Endothelial cell of umbilical vein (primary cell): Measurements from ENCODE around the gene COTL1. TPM values are rescaled to one million over a fixed set of nuclear protein-coding genes. Genes with fewer than 3 reads are reported as not detected.

Source experiments
- BruUV-seq: library from RNA; stranded (reverse); fragments of 400-500 nt; replicated peaks from 2 replicates; lab custom pipeline; 2021; lab: Mats Ljungman, UMichigan
- CTCF ChIA-PET: fragments of 300-600, 350-600 bp; sonication (Branson Sonifier 250); formaldehyde crosslinking; loops from one replicate; lab custom pipeline; 2021; ENCODE audit warnings: antibody characterized with exemption, inconsistent platforms; lab: Charles Lee
- POLR2A ChIA-PET: fragments of 300-600, 350-600 bp; sonication (Branson Sonifier 250); formaldehyde crosslinking; loops from one replicate; lab custom pipeline; 2021; ENCODE audit warnings: antibody characterized with exemption, inconsistent platforms; lab: Charles Lee
- DNase-seq: peaks from one replicate; pipeline ENCODE4 v3.0.0-alpha.2; 2011; ENCODE audit warnings: low read depth, low spot score
- FAIRE-seq: peaks from 2 replicates; lab custom pipeline; 2011; peaks lifted over from hg19 to GRCh38; lab: Jason Lieb, UNC
- H2AFZ ChIP-seq: 2 replicates; pipeline ENCODE4 v1.6.0; 2012; ENCODE audit warnings: low read depth, low read length, control low read depth, inconsistent platforms
- H3K27ac ChIP-seq: 2 replicates; pipeline ENCODE4 v1.5.1; 2011; ENCODE audit warnings: low read depth, mild to moderate bottlenecking, control low read depth, low read length, moderate library complexity; ENCODE audit not compliant: insufficient read depth
- H3K27me3 ChIP-seq, 2 experiments: 2 replicates each; pipeline versions ENCODE4 v1.6.0 to v1.6.1; 2011; ENCODE audit warnings: low read length in 2 of 2, mixed read lengths in 1 of 2; ENCODE audit not compliant: control insufficient read depth in 2 of 2, insufficient read depth in 2 of 2
- H3K36me3 ChIP-seq, 2 experiments: 2 replicates in 1 of 2; 3 replicates in 1 of 2; pipeline ENCODE4 v1.5.1; 2011; ENCODE audit warnings: low read length in 2 of 2, mild to moderate bottlenecking in 1 of 2, moderate library complexity in 1 of 2; ENCODE audit not compliant: control insufficient read depth in 2 of 2, insufficient read depth in 2 of 2; ENCODE audit errors: extremely low read depth in 1 of 2
- H3K4me1 ChIP-seq: 3 replicates; pipeline ENCODE4 v1.5.1; 2011; ENCODE audit warnings: mild to moderate bottlenecking, low read length; ENCODE audit not compliant: control insufficient read depth, insufficient read depth; ENCODE audit errors: extremely low read depth
- H3K4me2 ChIP-seq: 2 replicates; pipeline ENCODE4 v1.6.1; 2011; ENCODE audit warnings: low read length, control low read depth, mixed read lengths; ENCODE audit not compliant: insufficient read depth
- H3K4me3 ChIP-seq, 3 experiments: fragments of 200-600 bp in 1 of 3; sonication (generic), shearing (Covaris generic) in 1 of 3; replicated peaks in 1 of 3; 2 replicates each; pipeline ENCODE4 v1.5.1; 2011 to 2016; ENCODE audit warnings: control low read depth in 3 of 3, low read length in 3 of 3, mild to moderate bottlenecking in 2 of 3, inconsistent platforms in 1 of 3, low read depth in 1 of 3, moderate library complexity in 1 of 3; ENCODE audit not compliant: insufficient read depth in 1 of 3
- H3K79me2 ChIP-seq: 2 replicates; pipeline ENCODE4 v1.6.0; 2012; ENCODE audit warnings: low read length, inconsistent platforms; ENCODE audit not compliant: control insufficient read depth, insufficient read depth
- H3K9ac ChIP-seq: replicated peaks from 2 replicates; pipeline ENCODE3; 2011; ENCODE audit warnings: low read length, control low read depth; ENCODE audit not compliant: insufficient read depth; ENCODE audit errors: extremely low read depth
- H3K9me1 ChIP-seq: replicated peaks from 3 replicates; pipeline ENCODE4 v1.6.0; 2011; ENCODE audit warnings: mild to moderate bottlenecking, low read length; ENCODE audit not compliant: control insufficient read depth, insufficient read depth; ENCODE audit errors: extremely low read depth
- H3K9me3 ChIP-seq: replicated peaks from 2 replicates; pipeline ENCODE4 v1.5.1; 2012; ENCODE audit warnings: low read length, inconsistent platforms; ENCODE audit not compliant: control insufficient read depth, insufficient read depth
- H4K20me1 ChIP-seq: replicated peaks from 2 replicates; pipeline ENCODE3; 2011; ENCODE audit warnings: mild to moderate bottlenecking, low read length; ENCODE audit not compliant: control insufficient read depth, insufficient read depth; ENCODE audit errors: extremely low read depth
- EZH2 ChIP-seq: IDR thresholded peaks from 2 replicates; pipeline ENCODE4 v1.6.1; 2012; ENCODE audit warnings: borderline replicate concordance, low read depth, mild to moderate bottlenecking, moderate library complexity, low read length, inconsistent platforms; ENCODE audit not compliant: severe bottlenecking
- FOS ChIP-seq: IDR thresholded peaks from 2 replicates; pipeline ENCODE4 v1.6.1; 2011; ENCODE audit warnings: mild to moderate bottlenecking, low read length, moderate library complexity, borderline replicate concordance; ENCODE audit not compliant: insufficient read depth
- JUN ChIP-seq: IDR thresholded peaks from 2 replicates; pipeline ENCODE4 v1.6.1; 2011; ENCODE audit warnings: borderline replicate concordance, low read depth; ENCODE audit not compliant: insufficient read length, insufficient read depth
- MYC ChIP-seq: IDR thresholded peaks from one replicate; pipeline ENCODE4 v1.6.1; 2011; ENCODE audit warnings: mild to moderate bottlenecking, low read depth, low read length
- POLR2A ChIP-seq: IDR thresholded peaks from 2 replicates; pipeline ENCODE4 v1.6.1; 2012; ENCODE audit warnings: low read depth, mild to moderate bottlenecking, control low read depth, low read length
- dilution Hi-C: fragments of 300-500 bp; cut with MboI; formaldehyde crosslinking; loops from one replicate; pipeline ENCODE4 v1.15.0; 2019; ENCODE audit warnings: low sequenced_read_pairs; ENCODE audit not compliant: extremely low pct_ligation_motif_present
- intact Hi-C: fragments of 100-400 bp; cut with micrococcal nuclease; formaldehyde crosslinking; loops from one replicate; pipeline ENCODE4 v1.10.0; 2022
- polyA plus RNA-seq, 4 experiments: library from polyadenylated mRNA; depleted of rRNA in 3 of 4; stranded (reverse) in 3 of 4; unstranded in 1 of 4; fragments of >200 nt; gene quantifications; 2 replicates each; pipeline versions ENCODE4 v1.2.1 to v1.2.3, GENCODE V29; 2011 to 2012; ENCODE audit warnings: missing spikeins in 1 of 4
- total RNA-seq: library from RNA; stranded (reverse); gene quantifications from 2 replicates; pipeline ENCODE4 v1.2.3, GENCODE V29; 2021
- TF ChIP-seq, protein P1 (sequence below): IDR thresholded peaks from 2 replicates; pipeline ENCODE4 v1.6.1; 2011; ENCODE audit not compliant: insufficient read depth, insufficient read length
- TF ChIP-seq, protein P2 (sequence below), 2 donors: IDR thresholded peaks; 1 replicate in 1 of 2; 2 replicates in 1 of 2; pipeline ENCODE4 v1.5.1; 2011; ENCODE audit warnings: low read length in 2 of 2, mild to moderate bottlenecking in 2 of 2, moderate library complexity in 2 of 2, control low read depth in 1 of 2, inconsistent platforms in 1 of 2, low read depth in 1 of 2; ENCODE audit not compliant: insufficient read depth in 1 of 2; ENCODE audit errors: extremely low read depth in 1 of 2

COTL1 gene
- total and polyA plus RNA-seq, 2 donors (not counting 3 experiments of a cell fraction or from before 2014, with no cell fraction given): 90.0 to 200 TPM

DNA sequence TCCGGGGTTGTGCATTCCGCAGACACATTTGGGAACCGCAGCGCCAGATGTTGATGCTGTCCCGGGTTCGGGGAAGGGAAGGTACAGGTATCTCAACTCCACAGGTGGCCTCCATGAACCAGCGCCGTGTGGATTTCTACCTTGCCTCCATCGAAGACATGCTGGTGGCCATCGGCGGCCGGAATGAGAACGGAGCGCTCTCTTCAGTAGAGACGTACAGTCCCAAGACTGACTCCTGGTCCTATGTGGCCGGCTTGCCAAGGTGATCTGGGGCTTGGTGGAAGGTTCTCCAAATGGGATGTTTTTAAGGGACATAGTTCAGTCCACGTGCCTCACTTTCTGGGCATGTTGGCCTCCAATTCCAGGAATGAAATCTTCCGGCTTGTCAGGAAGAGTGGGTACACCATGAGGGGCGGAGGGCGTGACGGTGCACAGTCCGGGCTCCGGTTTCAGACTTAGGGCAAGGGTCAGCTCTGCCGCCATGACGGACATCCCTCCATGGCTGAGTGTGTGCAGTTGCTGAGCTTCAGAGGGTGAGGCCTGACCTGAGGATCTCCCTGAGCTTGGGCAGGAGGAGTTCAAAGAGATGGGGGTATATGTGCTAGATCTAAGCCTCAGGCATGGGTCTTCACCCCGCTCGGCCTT lies 41.9 kb upstream of the COTL1 start:
- POLR2A ChIA-PET: interaction anchor here (1.4 kb wide), 1 partner anchor 12 kb away, joined by 3 read pairs; no protein-coding TSS in a partner anchor
- Histone ChIP-seq H3K9me1 (no peaks in the 10 kb centered on the region), H3K9ac (no peak overlapping the region), H3K79me2 (no peaks in the 10 kb centered on the region), H3K27me3 (no peaks in the 10 kb centered on the region), H4K20me1 (no peaks in the 10 kb centered on the region), H2AFZ (no peak overlapping the region), H3K36me3 (peaks cover 7 to 52% of the 10 kb centered on the region in 2 experiments), H3K4me2 (no peak overlapping the region), H3K4me1 (peaks cover 6% of the 10 kb centered on the region), H3K27ac (no peak overlapping the region), H3K4me3 (no peak overlapping the region), H3K9me3 (no peaks in the 10 kb centered on the region)
- DNase-seq (no peak), FAIRE-seq (no peak)
- CTCF ChIA-PET: interaction anchor here (1.1 to 6.9 kb wide), 4 partner anchors 13 to 153 kb away, joined by 3 to 66 read pairs (median 18); no protein-coding TSS in a partner anchor
- dilution Hi-C loops (no loop called here), intact Hi-C loops (no loop called here)
- BruUV-seq: no TSS peak
- TF ChIP-seq JUN (no peak), POLR2A (no peak), EZH2 (no peak), FOS (no peak), MYC (no peak)
- TF ChIP-seq, protein P1, sequence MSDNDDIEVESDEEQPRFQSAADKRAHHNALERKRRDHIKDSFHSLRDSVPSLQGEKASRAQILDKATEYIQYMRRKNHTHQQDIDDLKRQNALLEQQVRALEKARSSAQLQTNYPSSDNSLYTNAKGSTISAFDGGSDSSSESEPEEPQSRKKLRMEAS: no peak
- TF ChIP-seq, protein P2, sequence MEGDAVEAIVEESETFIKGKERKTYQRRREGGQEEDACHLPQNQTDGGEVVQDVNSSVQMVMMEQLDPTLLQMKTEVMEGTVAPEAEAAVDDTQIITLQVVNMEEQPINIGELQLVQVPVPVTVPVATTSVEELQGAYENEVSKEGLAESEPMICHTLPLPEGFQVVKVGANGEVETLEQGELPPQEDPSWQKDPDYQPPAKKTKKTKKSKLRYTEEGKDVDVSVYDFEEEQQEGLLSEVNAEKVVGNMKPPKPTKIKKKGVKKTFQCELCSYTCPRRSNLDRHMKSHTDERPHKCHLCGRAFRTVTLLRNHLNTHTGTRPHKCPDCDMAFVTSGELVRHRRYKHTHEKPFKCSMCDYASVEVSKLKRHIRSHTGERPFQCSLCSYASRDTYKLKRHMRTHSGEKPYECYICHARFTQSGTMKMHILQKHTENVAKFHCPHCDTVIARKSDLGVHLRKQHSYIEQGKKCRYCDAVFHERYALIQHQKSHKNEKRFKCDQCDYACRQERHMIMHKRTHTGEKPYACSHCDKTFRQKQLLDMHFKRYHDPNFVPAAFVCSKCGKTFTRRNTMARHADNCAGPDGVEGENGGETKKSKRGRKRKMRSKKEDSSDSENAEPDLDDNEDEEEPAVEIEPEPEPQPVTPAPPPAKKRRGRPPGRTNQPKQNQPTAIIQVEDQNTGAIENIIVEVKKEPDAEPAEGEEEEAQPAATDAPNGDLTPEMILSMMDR (IDR thresholded peaks at IDR 0.05; ENCODE audit: extremely low read depth in 1 of 2, insufficient read depth in 1 of 2, low read depth in 1 of 2, low read length in 2 of 2): no peak
